ENCODE results near the gene SLC29A4.
A peak's percentile ranks its signal among the peaks of the same experiment; 100 is the strongest.
"Not testable (repeated sequence)": the region's sequence is repeated elsewhere in the genome, so short reads cannot be mapped to it uniquely, and the experiment has no call there.

Gene SLC29A4

GRCh38 chr7:5283421-5284303 is 919 bp downstream of the SLC29A4 start:
- Mint-ChIP-seq H3K4me1 (no peaks in the 10 kb centered on the region), H3K9me3 (no peaks in the 10 kb centered on the region), H3K27me3 (peaks cover 12% of the 10 kb centered on the region), H3K27ac (no peak overlapping the region), H3K36me3 (no peaks in the 10 kb centered on the region), H3K4me3 (peak overlapping the region; percentile 17)
- no peak for DNase-seq (ENCODE audit: low spot score in 2 of 2)
- no peak for ATAC-seq (ENCODE audit: low read depth)

GRCh38 chr7:5284304-5285281 is 1.9 kb downstream of the SLC29A4 start:
- Mint-ChIP-seq H3K27ac (no peak overlapping the region), H3K4me3 (peak overlapping the region; percentile 17), H3K4me1 (no peaks in the 10 kb centered on the region), H3K27me3 (peaks cover 11% of the 10 kb centered on the region), H3K36me3 (no peaks in the 10 kb centered on the region), H3K9me3 (no peaks in the 10 kb centered on the region)
- ATAC-seq (ENCODE audit: low read depth) (peak; percentile 58), DNase-seq (ENCODE audit: low spot score in 2 of 2) (no peak)

GRCh38 chr7:5286933-5287332 is 4.2 kb downstream of the SLC29A4 start:
- Mint-ChIP-seq H3K4me3 (no peak overlapping the region), H3K4me1 (no peaks in the 10 kb centered on the region), H3K27ac (no peak overlapping the region), H3K27me3 (peaks cover 10% of the 10 kb centered on the region), H3K36me3 (no peaks in the 10 kb centered on the region), H3K9me3 (no peaks in the 10 kb centered on the region)
- ATAC-seq (ENCODE audit: low read depth) (no peak), DNase-seq (ENCODE audit: low spot score in 2 of 2) (no peak)

- H3K27ac Mint-ChIP-seq; H3K4me1 Mint-ChIP-seq; ATAC-seq (ENCODE audit: low read depth); H3K27me3 Mint-ChIP-seq; H3K4me3 Mint-ChIP-seq; H3K36me3 Mint-ChIP-seq; DNase-seq (ENCODE audit: low spot score in 2 of 2); H3K9me3 Mint-ChIP-seq: not testable (repeated sequence)
Observed at GRCh38 chr7:5287373-5287772, 4.6 kb downstream of the SLC29A4 start.

GRCh38 chr7:5287802-5288201 is 5.1 kb downstream of the SLC29A4 start:
- Mint-ChIP-seq H3K4me1 (no peaks in the 10 kb centered on the region), H3K9me3 (no peaks in the 10 kb centered on the region), H3K27ac (no peak overlapping the region), H3K27me3 (peaks cover 10% of the 10 kb centered on the region), H3K4me3 (no peak overlapping the region), H3K36me3 (no peaks in the 10 kb centered on the region)
- DNase-seq (ENCODE audit: low spot score in 2 of 2) (no peak), ATAC-seq (ENCODE audit: low read depth) (no peak)

GRCh38 chr7:5288560-5288959 is 5.8 kb downstream of the SLC29A4 start:
- ATAC-seq (ENCODE audit: low read depth); H3K36me3 Mint-ChIP-seq; H3K4me3 Mint-ChIP-seq; H3K9me3 Mint-ChIP-seq; H3K27me3 Mint-ChIP-seq; H3K27ac Mint-ChIP-seq; DNase-seq (ENCODE audit: low spot score in 2 of 2); H3K4me1 Mint-ChIP-seq: not testable (repeated sequence)

- DNase-seq (ENCODE audit: low spot score in 2 of 2), result no peak
- no peaks in the 10 kb centered on the region for H3K4me1 Mint-ChIP-seq
- no peak overlapping the region for H3K27ac Mint-ChIP-seq
- peaks cover 8% of the 10 kb centered on the region for H3K27me3 Mint-ChIP-seq
- no peaks in the 10 kb centered on the region for H3K36me3 Mint-ChIP-seq
- H3K9me3 Mint-ChIP-seq, result peaks cover under 1% of the 10 kb centered on the region
- ATAC-seq (ENCODE audit: low read depth), result no peak
- H3K4me3 Mint-ChIP-seq, result no peak overlapping the region
Observed at GRCh38 chr7:5289355-5289754, 6.6 kb downstream of the SLC29A4 start.

GRCh38 chr7:5291301-5291700 is 8.6 kb downstream of the SLC29A4 start:
- ATAC-seq (ENCODE audit: low read depth), result no peak
- DNase-seq (ENCODE audit: low spot score in 2 of 2), result no peak
- H3K27ac Mint-ChIP-seq, result no peak overlapping the region
- no peak overlapping the region for H3K4me3 Mint-ChIP-seq
- H3K27me3 Mint-ChIP-seq, result peaks cover 20% of the 10 kb centered on the region
- H3K36me3 Mint-ChIP-seq, result peaks cover 2% of the 10 kb centered on the region
- peaks cover 2% of the 10 kb centered on the region for H3K9me3 Mint-ChIP-seq
- H3K4me1 Mint-ChIP-seq, result peaks cover 4% of the 10 kb centered on the region

- not testable (repeated sequence) for ATAC-seq (ENCODE audit: low read depth); H3K27ac Mint-ChIP-seq; H3K4me3 Mint-ChIP-seq; H3K9me3 Mint-ChIP-seq; H3K4me1 Mint-ChIP-seq; DNase-seq (ENCODE audit: low spot score in 2 of 2); H3K36me3 Mint-ChIP-seq
- H3K27me3 Mint-ChIP-seq, result peaks cover 20% of the 10 kb centered on the region
Observed at GRCh38 chr7:5291711-5292335, 9.1 kb downstream of the SLC29A4 start.

GRCh38 chr7:5294169-5294987 is 11.6 kb downstream of the SLC29A4 start:
- Mint-ChIP-seq H3K27me3 (peaks cover 30% of the 10 kb centered on the region), H3K4me3 (no peak overlapping the region), H3K4me1 (peaks cover 14% of the 10 kb centered on the region), H3K36me3 (peaks cover 2% of the 10 kb centered on the region), H3K27ac (no peak overlapping the region), H3K9me3 (peaks cover 2% of the 10 kb centered on the region)
- ATAC-seq (ENCODE audit: low read depth) (no peak), DNase-seq (ENCODE audit: low spot score in 2 of 2) (no peak)

- Mint-ChIP-seq H3K4me3 (no peak overlapping the region), H3K9me3 (peaks cover 2% of the 10 kb centered on the region), H3K4me1 (peaks cover 14% of the 10 kb centered on the region), H3K36me3 (peaks cover 2% of the 10 kb centered on the region), H3K27ac (no peak overlapping the region), H3K27me3 (peaks cover 34% of the 10 kb centered on the region)
- DNase-seq (ENCODE audit: low spot score in 2 of 2) (no peak), ATAC-seq (ENCODE audit: low read depth) (no peak)
Observed at GRCh38 chr7:5295039-5296014, 12.6 kb downstream of the SLC29A4 start.

- Mint-ChIP-seq H3K4me3 (peak overlapping the region; percentile 79), H3K9me3 (peaks cover 2% of the 10 kb centered on the region), H3K27me3 (peaks cover 38% of the 10 kb centered on the region), H3K27ac (no peak overlapping the region), H3K36me3 (peaks cover 2% of the 10 kb centered on the region), H3K4me1 (peaks cover 14% of the 10 kb centered on the region)
- DNase-seq (ENCODE audit: low spot score in 2 of 2) (no peak), ATAC-seq (ENCODE audit: low read depth) (no peak)
Observed at GRCh38 chr7:5296015-5296610, 13.4 kb downstream of the SLC29A4 start.
